ENCODE data around the gene D2HGDH. TPM values are rescaled to one million over a fixed set of nuclear protein-coding genes. Genes with fewer than 3 reads are reported as not detected.
"Not testable (repeated sequence)": the region's sequence is repeated elsewhere in the genome, so short reads cannot be mapped to it uniquely, and the experiment has no call there.

Gene D2HGDH
- total RNA-seq, 1 donor: 13.4 TPM

- DNase-seq (ENCODE audit: low read depth): peak; percentile 31
- no peak overlapping the region for H3K4me3 ChIP-seq (ENCODE audit: low read depth, low read length)
- TF ChIP-seq CTCF (IDR thresholded peaks at IDR 0.05; ENCODE audit: insufficient read depth, low read depth, low read length): no peak
Observed at GRCh38 chr2:241759067-241759807, 24.8 kb downstream of the D2HGDH start.

- DNase-seq (ENCODE audit: low read depth); H3K4me3 ChIP-seq (ENCODE audit: low read depth, low read length): not testable (repeated sequence)
Observed at GRCh38 chr2:241759893-241760292, 25.5 kb downstream of the D2HGDH start.

- no peak overlapping the region for H3K4me3 ChIP-seq (ENCODE audit: low read depth, low read length)
- TF ChIP-seq CTCF (IDR thresholded peaks at IDR 0.05; ENCODE audit: insufficient read depth, low read depth, low read length): no peak
- no peak for DNase-seq (ENCODE audit: low read depth)
Observed at GRCh38 chr2:241760301-241760771, 25.9 kb downstream of the D2HGDH start.

GRCh38 chr2:241762321-241762932 lies 28.0 kb downstream of the D2HGDH start:
- no peak for DNase-seq (ENCODE audit: low read depth)
- H3K4me3 ChIP-seq (ENCODE audit: low read depth, low read length): no peak overlapping the region
- no peak for TF ChIP-seq CTCF (IDR thresholded peaks at IDR 0.05; ENCODE audit: insufficient read depth, low read depth, low read length)

GRCh38 chr2:241762933-241763369 lies 28.5 kb downstream of the D2HGDH start:
- no peak for TF ChIP-seq CTCF (IDR thresholded peaks at IDR 0.05; ENCODE audit: insufficient read depth, low read depth, low read length)
- DNase-seq (ENCODE audit: low read depth): no peak
- H3K4me3 ChIP-seq (ENCODE audit: low read depth, low read length): no peak overlapping the region

- no peak overlapping the region for H3K4me3 ChIP-seq (ENCODE audit: low read depth, low read length)
- no peak for TF ChIP-seq CTCF (IDR thresholded peaks at IDR 0.05; ENCODE audit: insufficient read depth, low read depth, low read length)
- DNase-seq (ENCODE audit: low read depth): no peak
Observed at GRCh38 chr2:241763551-241764274, 29.3 kb downstream of the D2HGDH start.
